IMR-90 (cell line): ENCODE measurements around the gene ZDHHC22. TPM values are rescaled to one million over a fixed set of nuclear protein-coding genes. Genes with fewer than 3 reads are reported as not detected.

Source experiments
- ATAC-seq: fragments of 200-7000 bp; cut with Tn5 transposase; 2 replicates; pipeline ENCODE4 v1.9.1; 2020; ENCODE audit warnings: low read depth, mild to moderate bottlenecking, moderate library complexity
- BruUV-seq: library from RNA; stranded (reverse); fragments of 400-500 nt; replicated peaks from 2 replicates; lab custom pipeline; 2021; lab: Mats Ljungman, UMichigan
- CTCF ChIA-PET: fragments of 300-600 bp; formaldehyde crosslinking; extraction: SDS; loops from one replicate; lab custom pipeline; 2021; ENCODE audit warnings: antibody characterized with exemption; lab: Yijun Ruan, JAX
- POLR2A ChIA-PET: fragments of 300-600 bp; sonication (Branson Sonifier 250); formaldehyde crosslinking; loops from one replicate; lab custom pipeline; 2022; ENCODE audit warnings: antibody characterized with exemption; ENCODE audit not compliant: unreplicated experiment; lab: Charles Lee
- DNase-seq: peaks from one replicate; pipeline ENCODE4 v3.0.0; 2013
- H2AFZ ChIP-seq: replicated peaks from 2 replicates; pipeline ENCODE3; 2013; ENCODE audit warnings: low read length, mild to moderate bottlenecking; ENCODE audit not compliant: poor library complexity
- H2AK5ac ChIP-seq: 2 replicates; pipeline ENCODE4 v1.6.1; 2013; ENCODE audit warnings: low read depth, low read length, inconsistent platforms
- H2AK9ac ChIP-seq: replicated peaks from 2 replicates; pipeline ENCODE3; 2013; ENCODE audit warnings: mild to moderate bottlenecking, low read depth, low read length, moderate library complexity; ENCODE audit not compliant: poor library complexity
- H2BK120ac ChIP-seq: 2 replicates; pipeline ENCODE4 v1.6.1; 2013; ENCODE audit warnings: low read depth, low read length, inconsistent platforms
- H2BK15ac ChIP-seq: 3 replicates; pipeline ENCODE4 v1.6.1; 2013; ENCODE audit warnings: low read depth, low read length, inconsistent platforms
- H2BK20ac ChIP-seq: 2 replicates; pipeline ENCODE4 v1.6.1; 2013; ENCODE audit warnings: low read depth, mild to moderate bottlenecking, inconsistent platforms, low read length, moderate library complexity
- H2BK5ac ChIP-seq: 2 replicates; pipeline ENCODE4 v1.6.1; 2013; ENCODE audit warnings: mild to moderate bottlenecking, low read depth, low read length, inconsistent platforms; ENCODE audit not compliant: poor library complexity, severe bottlenecking
- H3K14ac ChIP-seq: replicated peaks from 2 replicates; pipeline ENCODE4 v1.6.1; 2013; ENCODE audit warnings: low read depth, low read length, inconsistent platforms
- H3K18ac ChIP-seq: 2 replicates; pipeline ENCODE4 v1.6.1; 2013; ENCODE audit warnings: low read depth, low read length, control low read depth
- H3K23ac ChIP-seq: 2 replicates; pipeline ENCODE4 v1.6.1; 2013; ENCODE audit warnings: low read depth, low read length, inconsistent platforms
- H3K27ac ChIP-seq: 2 replicates; pipeline ENCODE4 v1.5.1; 2013; ENCODE audit warnings: mild to moderate bottlenecking, control low read depth, low read length; ENCODE audit not compliant: insufficient read depth
- H3K27me3 ChIP-seq: 2 replicates; pipeline ENCODE4 v1.6.1; 2013; ENCODE audit warnings: low read length; ENCODE audit not compliant: control insufficient read depth, insufficient read depth
- H3K36me3 ChIP-seq: 2 replicates; pipeline ENCODE4 v1.6.1; 2013; ENCODE audit warnings: low read length, mixed read lengths; ENCODE audit not compliant: control insufficient read depth, insufficient read depth
- H3K4ac ChIP-seq: 2 replicates; pipeline ENCODE4 v1.6.1; 2013; ENCODE audit warnings: low read depth, low read length, inconsistent platforms
- H3K4me1 ChIP-seq: 2 replicates; pipeline ENCODE4 v1.6.1; 2013; ENCODE audit warnings: low read length, mixed read lengths; ENCODE audit not compliant: control insufficient read depth, insufficient read depth
- H3K4me2 ChIP-seq: 2 replicates; pipeline ENCODE4 v1.6.1; 2013; ENCODE audit warnings: low read depth, mild to moderate bottlenecking, control low read depth, low read length, moderate library complexity
- H3K4me3 ChIP-seq: 2 replicates; pipeline ENCODE4 v1.5.1; 2013; ENCODE audit warnings: low read depth, mild to moderate bottlenecking, control low read depth, low read length, moderate library complexity; ENCODE audit not compliant: insufficient read depth
- H3K56ac ChIP-seq: 2 replicates; pipeline ENCODE4 v1.6.1; 2013; ENCODE audit warnings: low read length, inconsistent platforms; ENCODE audit not compliant: insufficient read depth; ENCODE audit errors: extremely low read depth
- H3K79me1 ChIP-seq, 2 experiments: 2 replicates each; pipeline ENCODE4 v1.6.1; 2013; ENCODE audit warnings: low read length in 2 of 2, inconsistent platforms in 1 of 2, low read depth in 1 of 2
- H3K9ac ChIP-seq: 2 replicates; pipeline ENCODE4 v1.6.1; 2013; ENCODE audit warnings: low read depth, low read length, control low read depth
- H3K9me1 ChIP-seq: 2 replicates; pipeline ENCODE4 v1.6.1; 2013; ENCODE audit warnings: low read length, inconsistent platforms; ENCODE audit not compliant: insufficient read depth
- H3K9me3 ChIP-seq: 2 replicates; pipeline ENCODE4 v1.6.1; 2013; ENCODE audit warnings: low read length; ENCODE audit not compliant: control insufficient read depth, insufficient read depth
- H4K20me1 ChIP-seq: 2 replicates; pipeline ENCODE4 v1.6.1; 2013; ENCODE audit warnings: low read length, inconsistent platforms; ENCODE audit not compliant: insufficient read depth
- H4K5ac ChIP-seq: 2 replicates; pipeline ENCODE4 v1.6.1; 2013; ENCODE audit warnings: mild to moderate bottlenecking, low read depth, low read length, control low read depth
- H4K8ac ChIP-seq, 2 experiments: 2 replicates each; pipeline ENCODE4 v1.6.1; 2013; ENCODE audit warnings: low read depth in 2 of 2, low read length in 2 of 2, control low read depth in 1 of 2, inconsistent platforms in 1 of 2
- H4K91ac ChIP-seq: 2 replicates; pipeline ENCODE4 v1.6.1; 2013; ENCODE audit warnings: low read depth, low read length, inconsistent platforms; ENCODE audit not compliant: insufficient read depth
- CHD1 ChIP-seq: IDR thresholded peaks from 2 replicates; pipeline ENCODE4 v1.6.1; 2012; ENCODE audit warnings: low read depth, low read length, improper control_type of control experiment
- NFE2L2 ChIP-seq: fragments of 150-350 bp; IDR thresholded peaks from 2 replicates; pipeline ENCODE4 v1.6.1; 2016; ENCODE audit warnings: low read depth, mild to moderate bottlenecking, low read length
- POLR2A ChIP-seq: IDR thresholded peaks from 2 replicates; pipeline ENCODE4 v1.6.1; 2012; ENCODE audit warnings: mild to moderate bottlenecking, low read depth, low read length
- SMC3 ChIP-seq: fragments of 150-350 bp; IDR thresholded peaks from 2 replicates; pipeline ENCODE4 v1.6.1; 2016; ENCODE audit warnings: low read depth, mild to moderate bottlenecking, antibody characterized with exemption, low read length, moderate library complexity
- WGBS, 2 experiments: methylation state at CpG; one replicate each; pipeline versions ENCODE4 v1.1.5 to v1.1.7; 2013; ENCODE audit warnings: missing lambda C conversion rate in 2 of 2; ENCODE audit not compliant: insufficient read length in 1 of 2; ENCODE audit errors: extremely low coverage in 2 of 2; 5-methylcytosine and 5-hydroxymethylcytosine counted together
- dilution Hi-C: fragments of 300-500 bp; cut with HindIII; formaldehyde crosslinking; loops from one replicate; pipeline ENCODE4 v1.14.3; 2018; ENCODE audit warnings: low sequenced_read_pairs; ENCODE audit not compliant: unreplicated experiment
- in situ Hi-C: fragments of 300-500 bp; cut with MboI; formaldehyde crosslinking; loops from 3 replicates; pipeline ENCODE4 v1.14.3; 2019; ENCODE audit warnings: low sequenced_read_pairs, inconsistent platforms, mixed read lengths
- intact Hi-C: fragments of 100-400 bp; cut with micrococcal nuclease; formaldehyde crosslinking; loops from 2 replicates; pipeline ENCODE4 v1.10.0; 2022
- polyA plus RNA-seq, 3 experiments: library from polyadenylated mRNA; depleted of rRNA; stranded (reverse); fragments of >200 nt; gene quantifications; 2 replicates each; pipeline ENCODE4 v1.2.3, GENCODE V29; 2012; ENCODE audit warnings: low replicate concordance in 1 of 3
- total RNA-seq: library from RNA; depleted of rRNA; stranded (reverse); fragments of >200 nt; gene quantifications from 2 replicates; pipeline ENCODE4 v1.2.3, GENCODE V29; 2012

The ZDHHC22 gene
- total and polyA plus RNA-seq, 2 of the 4 experiments (the other 2 are of a cell fraction) = not detected

- DNase-seq = no peak
- CTCF ChIA-PET = no interaction called here
- dilution Hi-C loops = no loop called here
Observed at GRCh38 chr14:77102154-77102553, 39.4 kb downstream of the ZDHHC22 start.

More at GRCh38 chr14:77102154-77102553, 39.4 kb downstream of the ZDHHC22 start:
- no peak overlapping the region for H2AFZ ChIP-seq
- peaks cover 4% of the 10 kb centered on the region for H3K9me1 ChIP-seq
- H2AK9ac ChIP-seq = no peak overlapping the region
- H3K27me3 ChIP-seq = no peaks in the 10 kb centered on the region
- no peaks in the 10 kb centered on the region for H4K20me1 ChIP-seq
- no peaks in the 10 kb centered on the region for H3K9me3 ChIP-seq
- no peak overlapping the region for H3K18ac ChIP-seq
- H4K8ac ChIP-seq = no peak overlapping the region
- H3K56ac ChIP-seq = no peak overlapping the region
- ATAC-seq = no peak
- H2BK5ac ChIP-seq = no peak overlapping the region
- H3K14ac ChIP-seq = no peak overlapping the region
- no peak overlapping the region for H2AK5ac ChIP-seq
- no peak overlapping the region for H2BK120ac ChIP-seq
- no peak for TF ChIP-seq CHD1
- no peak for TF ChIP-seq POLR2A
- TF ChIP-seq SMC3 = no peak
- TF ChIP-seq NFE2L2 = no peak
- WGBS, 2 experiments = no CpG with 5 or more reads among the region's 4 CpGs
- no peak overlapping the region for H4K91ac ChIP-seq
- peaks cover 1% of the 10 kb centered on the region for H3K36me3 ChIP-seq
- peaks cover 6% of the 10 kb centered on the region for H3K4me1 ChIP-seq
- H2BK15ac ChIP-seq = no peak overlapping the region
- no peak overlapping the region for H3K9ac ChIP-seq
- in situ Hi-C loops (no loop called here), intact Hi-C loops (no loop called here)
- BruUV-seq = no TSS peak
- no peak overlapping the region for H3K23ac ChIP-seq
- H3K4me2 ChIP-seq = no peak overlapping the region
- H4K5ac ChIP-seq = no peak overlapping the region
- no peak overlapping the region for H3K4me3 ChIP-seq
- POLR2A ChIA-PET = no interaction called here
- no peak overlapping the region for H2BK20ac ChIP-seq
- H3K27ac ChIP-seq = no peak overlapping the region
- H3K79me1 ChIP-seq = peaks cover 30 to 44% of the 10 kb centered on the region in 2 experiments
- H3K4ac ChIP-seq = no peak overlapping the region
